ENCODE results near the gene CFHR5.
"Not testable (repeated sequence)": the region's sequence is repeated elsewhere in the genome, so short reads cannot be mapped to it uniquely, and the experiment has no call there.

The CFHR5 gene

GRCh38 chr1:196977278-196977677 lies at the start of gene CFHR5:
TSS of gene CFHR5 (plus strand) at chr1:196977556. CDS start at chr1:196977665, 109 bp downstream.
- DNase-seq (ENCODE audit: low read depth, low spot score) = no peak

- not testable (repeated sequence) for DNase-seq (ENCODE audit: low read depth, low spot score)
Observed at GRCh38 chr1:196932853-196933252, 44.5 kb upstream of the CFHR5 start.

GRCh38 chr1:196933531-196934189 lies 43.7 kb upstream of the CFHR5 start:
- no peak for DNase-seq (ENCODE audit: low read depth, low spot score)

GRCh38 chr1:196941474-196941873 lies 35.9 kb upstream of the CFHR5 start:
- DNase-seq (ENCODE audit: low read depth, low spot score) = not testable (repeated sequence)

GRCh38 chr1:196943568-196943967 lies 33.8 kb upstream of the CFHR5 start, which contains the start of gene CFHR2:
TSS of gene CFHR2 (plus strand) at chr1:196943738. CDS start at chr1:196943881, 143 bp downstream.
- DNase-seq (ENCODE audit: low read depth, low spot score) = not testable (repeated sequence)

- no peak for DNase-seq (ENCODE audit: low read depth, low spot score)
Observed at GRCh38 chr1:196951711-196952394, 25.5 kb upstream of the CFHR5 start.

- no peak for DNase-seq (ENCODE audit: low read depth, low spot score)
Observed at GRCh38 chr1:196954778-196955177, 22.6 kb upstream of the CFHR5 start.

GRCh38 chr1:196955926-196956325 lies 21.4 kb upstream of the CFHR5 start:
- DNase-seq (ENCODE audit: low read depth, low spot score) = no peak

GRCh38 chr1:196960854-196961253 lies 16.5 kb upstream of the CFHR5 start:
- no peak for DNase-seq (ENCODE audit: low read depth, low spot score)

GRCh38 chr1:196970182-196970581 lies 7.2 kb upstream of the CFHR5 start:
- no peak for DNase-seq (ENCODE audit: low read depth, low spot score)

- DNase-seq (ENCODE audit: low read depth, low spot score) = no peak
Observed at GRCh38 chr1:196976278-196976677, 1.1 kb upstream of the CFHR5 start.

- no peak for DNase-seq (ENCODE audit: low read depth, low spot score)
Observed at GRCh38 chr1:196980859-196981258, 3.5 kb downstream of the CFHR5 start.

- not testable (repeated sequence) for DNase-seq (ENCODE audit: low read depth, low spot score)
Observed at GRCh38 chr1:196982247-196982646, 4.9 kb downstream of the CFHR5 start.

GRCh38 chr1:196991919-196992651 lies 14.7 kb downstream of the CFHR5 start:
- peak; percentile 26 for DNase-seq (ENCODE audit: low read depth, low spot score)

GRCh38 chr1:196993916-196994315 lies 16.6 kb downstream of the CFHR5 start:
- DNase-seq (ENCODE audit: low read depth, low spot score) = no peak

GRCh38 chr1:196997423-196997822 lies 20.1 kb downstream of the CFHR5 start:
- peak; percentile 7 for DNase-seq (ENCODE audit: low read depth, low spot score)

- no peak for DNase-seq (ENCODE audit: low read depth, low spot score)
Observed at GRCh38 chr1:197001828-197002227, 24.5 kb downstream of the CFHR5 start.

GRCh38 chr1:197003132-197003531 lies 25.8 kb downstream of the CFHR5 start:
- DNase-seq (ENCODE audit: low read depth, low spot score) = no peak

- DNase-seq (ENCODE audit: low read depth, low spot score) = no peak
Observed at GRCh38 chr1:197008861-197009260, 31.5 kb downstream of the CFHR5 start.

GRCh38 chr1:197011614-197012013 lies 34.3 kb downstream of the CFHR5 start:
- no peak for DNase-seq (ENCODE audit: low read depth, low spot score)

- no peak for DNase-seq (ENCODE audit: low read depth, low spot score)
Observed at GRCh38 chr1:197013234-197013633, 35.9 kb downstream of the CFHR5 start.

GRCh38 chr1:197016751-197017150 lies 39.4 kb downstream of the CFHR5 start:
- no peak for DNase-seq (ENCODE audit: low read depth, low spot score)
